ENCODE measurements around the gene ARL17B.
"Not testable (repeated sequence)": the region's sequence is repeated elsewhere in the genome, so short reads cannot be mapped to it uniquely, and the experiment has no call there.

- not testable (repeated sequence) for TF ChIP-seq CTCF (conservative IDR thresholded peaks at IDR 0.05; ENCODE audit: low read depth, low read length); EZH2 (IDR thresholded peaks at IDR 0.05; ENCODE audit: low read length, unreplicated experiment); EZH2phosphoT487 (IDR thresholded peaks at IDR 0.05; ENCODE audit: borderline replicate concordance, low read length)
These were observed 70.5 kb downstream of the ARL17B start for GRCh38 chr17:46290906-46291546.
